Right atrium auricular region (tissue), 2 donors: ENCODE measurements around the gene NMNAT2. TPM values are rescaled to one million over a fixed set of nuclear protein-coding genes. Genes with fewer than 3 reads are reported as not detected.

Source experiments
- DNase-seq: peaks from one replicate; pipeline ENCODE4 v3.0.0-alpha.2; 2019; ENCODE audit warnings: low spot score
- H3K27ac ChIP-seq, 2 donors: fragments of 200-600 bp; sonication (generic); 1 replicate in 1 of 2; 2 replicates in 1 of 2; pipeline ENCODE4 v1.5.1; 2016 to 2019
- H3K27me3 ChIP-seq, 2 donors: fragments of 200-600 bp; sonication (generic); one replicate each; pipeline versions ENCODE4 v1.5.1 to v1.6.0; 2017 to 2019
- H3K36me3 ChIP-seq: fragments of 200-600 bp; sonication (generic); one replicate; pipeline ENCODE4 v1.5.1; 2016
- H3K4me1 ChIP-seq, 2 donors: fragments of 200-600 bp; sonication (generic); one replicate each; pipeline versions ENCODE4 v1.5.1 to v1.6.0; 2017 to 2019
- H3K4me3 ChIP-seq, 2 donors: fragments of 200-600 bp; sonication (generic); 1 replicate in 1 of 2; 2 replicates in 1 of 2; pipeline ENCODE4 v1.5.1; 2017 to 2019; ENCODE audit warnings: mild to moderate bottlenecking in 1 of 2, moderate library complexity in 1 of 2
- H3K9me3 ChIP-seq, 2 donors: fragments of 200-600 bp; sonication (generic); one replicate each; pipeline ENCODE4 v1.5.1; 2019
- CTCF ChIP-seq, 2 donors: fragments of 200-600 bp; sonication (generic); IDR thresholded peaks; one replicate each; pipeline ENCODE4 v1.5.1; 2019; ENCODE audit warnings: antibody characterized with exemption in 2 of 2
- total RNA-seq, 2 donors: library from RNA; depleted of rRNA; stranded (reverse); fragments of >200 nt; gene quantifications; one replicate each; pipeline ENCODE4 v1.1.0, GENCODE V29; 2016

Gene NMNAT2
- total RNA-seq, 2 donors from 2014 or later = 38.6 to 40.0 TPM

- no peak for TF ChIP-seq CTCF (IDR thresholded peaks at IDR 0.05)
- no peaks in the 10 kb centered on the region for H3K27me3 ChIP-seq
- H3K36me3 ChIP-seq = no peaks in the 10 kb centered on the region
- no peak overlapping the region for H3K4me3 ChIP-seq
- peak; percentile 92 for DNase-seq
- peaks cover 0 to 75% of the 10 kb centered on the region in 2 donors for H3K4me1 ChIP-seq
- peak overlapping the region; percentile 72 to 82 for H3K27ac ChIP-seq
- H3K9me3 ChIP-seq = no peaks in the 10 kb centered on the region
Measured at GRCh38 chr1:183281039-183281438, 137.1 kb downstream of the NMNAT2 start.

- peaks cover 0 to 67% of the 10 kb centered on the region in 2 donors for H3K4me1 ChIP-seq
- no peaks in the 10 kb centered on the region for H3K9me3 ChIP-seq
- peak overlapping the region in 1 of 2 donors; percentile 7 for H3K27ac ChIP-seq
- no peak for TF ChIP-seq CTCF (IDR thresholded peaks at IDR 0.05)
- H3K36me3 ChIP-seq = no peaks in the 10 kb centered on the region
- H3K4me3 ChIP-seq = no peak overlapping the region
- DNase-seq = peak; percentile 83
- H3K27me3 ChIP-seq = no peaks in the 10 kb centered on the region
Measured at GRCh38 chr1:183279835-183280234, 138.3 kb downstream of the NMNAT2 start.

GRCh38 chr1:183278739-183279591 lies 139.2 kb downstream of the NMNAT2 start:
- Histone ChIP-seq H3K36me3 (no peaks in the 10 kb centered on the region), H3K9me3 (no peaks in the 10 kb centered on the region), H3K27ac (peak overlapping the region; percentile 6 to 7), H3K4me3 (no peak overlapping the region), H3K4me1 (peaks cover 0 to 59% of the 10 kb centered on the region in 2 donors), H3K27me3 (no peaks in the 10 kb centered on the region)
- no peak for TF ChIP-seq CTCF (IDR thresholded peaks at IDR 0.05)
- DNase-seq = no peak

- Histone ChIP-seq H3K27ac (peak overlapping the region in 1 of 2 donors; percentile 7), H3K4me1 (peaks cover 0 to 50% of the 10 kb centered on the region in 2 donors), H3K27me3 (no peaks in the 10 kb centered on the region), H3K9me3 (no peaks in the 10 kb centered on the region), H3K4me3 (no peak overlapping the region), H3K36me3 (no peaks in the 10 kb centered on the region)
- no peak for DNase-seq
- TF ChIP-seq CTCF (IDR thresholded peaks at IDR 0.05) = no peak
Measured at GRCh38 chr1:183277821-183278738, 140.1 kb downstream of the NMNAT2 start.

GRCh38 chr1:183276386-183277080 lies 141.6 kb downstream of the NMNAT2 start:
- Histone ChIP-seq H3K4me3 (no peak overlapping the region), H3K4me1 (peaks cover 0 to 41% of the 10 kb centered on the region in 2 donors), H3K9me3 (no peaks in the 10 kb centered on the region), H3K27ac (no peak overlapping the region), H3K27me3 (no peaks in the 10 kb centered on the region), H3K36me3 (no peaks in the 10 kb centered on the region)
- no peak for DNase-seq
- no peak for TF ChIP-seq CTCF (IDR thresholded peaks at IDR 0.05)
